Measurements from ENCODE around the gene SSH3.

Gene SSH3

DNA sequence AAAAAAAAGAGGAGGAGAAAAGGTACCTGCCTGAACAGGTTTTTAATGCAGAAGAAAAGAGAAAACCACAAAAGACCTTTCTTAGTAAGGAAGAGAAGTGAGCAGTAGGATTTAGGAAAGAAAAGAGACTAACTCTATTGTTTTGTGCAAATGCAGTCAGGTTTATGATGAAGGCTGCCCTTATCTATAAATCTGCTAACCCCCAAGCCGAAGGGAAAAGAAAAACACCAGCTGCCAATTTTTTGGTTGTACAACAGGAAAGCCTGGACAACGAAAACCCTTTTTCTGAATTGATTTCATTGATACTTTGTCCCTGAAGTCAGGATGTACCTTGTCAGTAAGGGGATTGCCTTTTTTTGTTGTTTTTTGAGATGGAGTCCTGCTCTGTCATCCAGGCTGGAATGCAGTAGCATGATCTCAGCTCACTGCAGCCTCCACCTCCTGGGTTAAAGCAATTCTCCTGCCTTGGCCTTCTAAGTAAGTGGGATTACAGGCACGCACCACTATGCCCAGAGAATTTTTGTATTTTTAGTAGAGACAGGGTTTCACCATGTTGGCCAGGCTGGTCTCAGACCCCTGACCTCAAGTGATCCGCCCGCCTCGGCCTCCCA lies 28.9 kb downstream of the SSH3 start:
- H3K36me3 ChIP-seq (ENCODE audit: control insufficient read depth, insufficient read depth, low read length): no peaks in the 10 kb centered on the region
- no peak overlapping the region for H3K27ac ChIP-seq
- no peaks in the 10 kb centered on the region for H3K9me3 ChIP-seq (ENCODE audit: control insufficient read depth, low read length)
- H3K79me2 ChIP-seq: no peaks in the 10 kb centered on the region
- no peaks in the 10 kb centered on the region for H3K27me3 ChIP-seq (ENCODE audit: control insufficient read depth, insufficient read depth, low read length)
- no peaks in the 10 kb centered on the region for H3K4me1 ChIP-seq
- H2AFZ ChIP-seq: no peak overlapping the region
- TF ChIP-seq, protein P1, sequence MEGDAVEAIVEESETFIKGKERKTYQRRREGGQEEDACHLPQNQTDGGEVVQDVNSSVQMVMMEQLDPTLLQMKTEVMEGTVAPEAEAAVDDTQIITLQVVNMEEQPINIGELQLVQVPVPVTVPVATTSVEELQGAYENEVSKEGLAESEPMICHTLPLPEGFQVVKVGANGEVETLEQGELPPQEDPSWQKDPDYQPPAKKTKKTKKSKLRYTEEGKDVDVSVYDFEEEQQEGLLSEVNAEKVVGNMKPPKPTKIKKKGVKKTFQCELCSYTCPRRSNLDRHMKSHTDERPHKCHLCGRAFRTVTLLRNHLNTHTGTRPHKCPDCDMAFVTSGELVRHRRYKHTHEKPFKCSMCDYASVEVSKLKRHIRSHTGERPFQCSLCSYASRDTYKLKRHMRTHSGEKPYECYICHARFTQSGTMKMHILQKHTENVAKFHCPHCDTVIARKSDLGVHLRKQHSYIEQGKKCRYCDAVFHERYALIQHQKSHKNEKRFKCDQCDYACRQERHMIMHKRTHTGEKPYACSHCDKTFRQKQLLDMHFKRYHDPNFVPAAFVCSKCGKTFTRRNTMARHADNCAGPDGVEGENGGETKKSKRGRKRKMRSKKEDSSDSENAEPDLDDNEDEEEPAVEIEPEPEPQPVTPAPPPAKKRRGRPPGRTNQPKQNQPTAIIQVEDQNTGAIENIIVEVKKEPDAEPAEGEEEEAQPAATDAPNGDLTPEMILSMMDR (IDR thresholded peaks at IDR 0.05): no peak
- no peak overlapping the region for H3K9ac ChIP-seq
- H3K4me2 ChIP-seq (ENCODE audit: low read length): no peak overlapping the region
- H3K4me3 ChIP-seq (ENCODE audit: low read depth, low read length): no peak overlapping the region

GRCh38 chr11:67337257-67337656 lies 33.9 kb downstream of the SSH3 start:
- Histone ChIP-seq H3K9me3 (ENCODE audit: control insufficient read depth, low read length) (no peaks in the 10 kb centered on the region), H3K4me3 (ENCODE audit: low read depth, low read length) (no peak overlapping the region), H3K27me3 (ENCODE audit: control insufficient read depth, insufficient read depth, low read length) (no peaks in the 10 kb centered on the region), H3K27ac (no peak overlapping the region), H3K9ac (no peak overlapping the region), H3K79me2 (no peaks in the 10 kb centered on the region), H3K4me2 (ENCODE audit: low read length) (no peak overlapping the region), H2AFZ (no peak overlapping the region), H3K4me1 (no peaks in the 10 kb centered on the region), H3K36me3 (ENCODE audit: control insufficient read depth, insufficient read depth, low read length) (no peaks in the 10 kb centered on the region)
- TF ChIP-seq, protein P1 (IDR thresholded peaks at IDR 0.05): no peak

DNA sequence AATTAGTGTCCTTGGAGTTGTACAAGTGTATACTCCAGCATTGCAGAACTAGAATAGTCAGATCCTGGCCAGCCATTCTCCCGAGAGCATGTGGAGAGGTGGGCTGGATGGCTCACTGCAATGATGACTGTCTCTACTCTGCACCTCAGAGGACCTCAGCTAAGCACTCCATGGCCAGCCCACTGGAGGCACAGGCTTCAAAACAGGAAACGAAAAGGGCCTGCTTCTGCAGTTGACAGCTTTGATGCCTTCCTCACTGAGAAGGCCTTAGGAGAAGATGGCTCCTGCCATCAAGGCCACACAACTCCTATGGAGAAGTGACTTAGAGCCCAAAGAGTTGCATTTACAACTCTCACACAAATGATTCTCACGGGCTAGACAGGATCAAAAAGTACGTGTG lies 40.9 kb downstream of the SSH3 start:
- Histone ChIP-seq H3K79me2 (no peaks in the 10 kb centered on the region), H3K27ac (no peak overlapping the region), H3K9ac (no peak overlapping the region)

DNA sequence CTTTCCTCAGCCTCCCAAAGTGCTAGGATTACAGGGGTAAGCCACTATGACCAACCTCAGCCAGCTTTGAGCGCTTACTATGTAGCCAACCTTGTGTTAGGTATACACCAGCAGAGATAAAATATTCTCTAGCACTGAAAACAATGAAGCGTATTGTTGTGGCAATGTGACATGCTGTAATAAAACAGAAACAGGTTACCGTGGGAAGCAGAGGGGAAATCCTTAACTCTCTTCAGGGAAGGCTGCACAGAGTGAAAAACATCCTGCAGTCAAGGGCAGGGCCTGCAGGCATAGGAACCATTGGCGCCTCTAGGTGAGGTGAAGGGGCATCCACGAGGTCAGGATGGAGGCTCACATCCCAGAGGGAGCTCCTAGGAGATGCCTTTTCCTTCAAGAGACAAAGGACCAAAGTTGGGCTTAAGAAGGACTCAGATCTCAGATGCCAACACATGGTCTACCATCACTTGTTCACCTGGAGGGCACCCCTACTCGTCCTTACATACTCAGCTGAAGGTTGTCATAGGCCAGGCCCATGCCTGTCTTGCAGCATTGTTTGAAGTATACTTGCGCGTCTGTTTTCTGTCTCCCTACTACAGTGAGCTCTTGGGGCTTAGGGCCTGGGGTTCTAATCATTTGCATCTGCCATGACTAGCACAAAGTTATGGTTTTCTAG lies 42.1 kb downstream of the SSH3 start:
- no peaks in the 10 kb centered on the region for H3K4me1 ChIP-seq
- H3K9me3 ChIP-seq (ENCODE audit: control insufficient read depth, low read length): no peaks in the 10 kb centered on the region
- no peaks in the 10 kb centered on the region for H3K79me2 ChIP-seq
- H3K27ac ChIP-seq: no peak overlapping the region
- no peaks in the 10 kb centered on the region for H3K27me3 ChIP-seq (ENCODE audit: control insufficient read depth, insufficient read depth, low read length)
- H2AFZ ChIP-seq: no peak overlapping the region
- no peak overlapping the region for H3K9ac ChIP-seq
- H3K4me2 ChIP-seq (ENCODE audit: low read length): no peak overlapping the region
- H3K36me3 ChIP-seq (ENCODE audit: control insufficient read depth, insufficient read depth, low read length): no peaks in the 10 kb centered on the region
- TF ChIP-seq, protein P1 (IDR thresholded peaks at IDR 0.05): no peak
- no peak overlapping the region for H3K4me3 ChIP-seq (ENCODE audit: low read depth, low read length)

More for the DNA sequence above, 40.9 kb downstream of the SSH3 start:
- no peaks in the 10 kb centered on the region for H3K27me3 ChIP-seq (ENCODE audit: control insufficient read depth, insufficient read depth, low read length)
- no peaks in the 10 kb centered on the region for H3K36me3 ChIP-seq (ENCODE audit: control insufficient read depth, insufficient read depth, low read length)
- TF ChIP-seq, protein P1 (IDR thresholded peaks at IDR 0.05): no peak
- no peaks in the 10 kb centered on the region for H3K9me3 ChIP-seq (ENCODE audit: control insufficient read depth, low read length)
- H2AFZ ChIP-seq: no peak overlapping the region
- H3K4me3 ChIP-seq (ENCODE audit: low read depth, low read length): no peak overlapping the region
- H3K4me1 ChIP-seq: no peaks in the 10 kb centered on the region
- H3K4me2 ChIP-seq (ENCODE audit: low read length): no peak overlapping the region
